Umbilical cord (tissue), 2 donors: ENCODE measurements around the gene CORO2B. TPM values are rescaled to one million over a fixed set of nuclear protein-coding genes. Genes with fewer than 3 reads are reported as not detected.
A peak's percentile ranks its signal among the peaks of the same experiment; 100 is the strongest.

ENCODE experiments used
- DNase-seq: peaks from one replicate; pipeline ENCODE4 v3.0.0-alpha.2; 2015; ENCODE audit warnings: low spot score
- total RNA-seq: library from RNA; depleted of rRNA; stranded (reverse); fragments of >200 nt; gene quantifications from one replicate; pipeline ENCODE4 v1.2.3, GENCODE V29; 2014; ENCODE audit warnings: low replicate concordance; ENCODE audit not compliant: insufficient read depth

Gene CORO2B
- total RNA-seq, 1 donor from 2014 or later = 0.72 TPM

- no peak for DNase-seq
These were observed 47.5 kb downstream of the CORO2B start for GRCh38 chr15:68626283-68626682.

GRCh38 chr15:68626739-68627138 lies 47.9 kb downstream of the CORO2B start:
- DNase-seq = no peak

DNA sequence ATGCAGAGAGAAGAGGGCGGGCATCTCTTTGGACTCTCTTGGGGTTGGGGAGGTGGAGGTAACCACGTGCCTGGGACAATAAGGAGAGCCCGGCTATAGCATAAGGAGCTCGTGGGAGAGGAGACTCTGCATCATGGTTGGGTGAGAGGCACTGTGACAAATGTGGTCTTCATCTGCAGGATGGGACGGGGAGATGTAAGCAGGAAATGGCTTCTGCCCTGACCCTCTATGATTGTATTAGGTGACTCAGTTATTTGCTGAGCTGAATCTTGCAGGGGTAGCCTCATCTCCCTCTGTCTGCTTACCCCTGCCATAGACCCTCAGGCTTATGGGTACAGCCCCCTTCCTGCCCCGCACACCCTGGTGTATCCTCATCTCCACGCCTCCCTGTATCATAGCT lies 48.7 kb downstream of the CORO2B start:
- no peak for DNase-seq

GRCh38 chr15:68627995-68628394 lies 49.2 kb downstream of the CORO2B start:
- DNase-seq = no peak

DNA sequence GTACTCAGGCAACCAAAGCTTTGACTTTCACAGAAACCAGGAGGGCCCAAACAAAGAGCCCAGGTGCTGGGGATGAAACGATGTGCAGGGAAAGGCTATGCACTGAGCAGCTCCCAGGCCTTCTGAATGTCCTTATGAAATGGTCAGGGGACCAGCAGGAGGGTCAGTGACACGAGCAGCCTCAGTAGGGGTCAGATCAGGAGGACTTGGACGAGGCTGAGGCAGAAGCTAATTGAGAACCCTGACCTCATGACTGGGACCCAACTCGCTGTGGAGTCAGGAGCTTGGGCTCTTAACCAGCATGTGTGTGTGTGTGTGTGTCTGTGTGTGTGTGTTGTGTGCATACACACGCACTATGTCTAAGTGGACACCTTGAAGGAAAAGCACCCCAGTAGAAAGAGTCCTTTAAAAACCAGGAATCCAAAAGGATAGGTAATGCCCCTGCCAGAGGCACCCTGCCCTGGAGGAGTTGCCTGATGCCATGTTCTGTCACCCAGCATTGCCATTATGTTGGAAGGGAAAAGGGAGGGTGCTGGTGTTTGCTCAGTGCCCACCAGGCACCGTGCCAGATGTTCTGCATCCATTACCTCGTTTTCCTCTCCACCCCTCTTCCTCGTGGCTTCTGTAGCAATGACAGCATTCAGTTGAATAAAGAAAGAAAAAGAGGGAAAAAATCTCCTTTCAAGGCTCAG lies 50.9 kb downstream of the CORO2B start:
- DNase-seq = no peak

DNA sequence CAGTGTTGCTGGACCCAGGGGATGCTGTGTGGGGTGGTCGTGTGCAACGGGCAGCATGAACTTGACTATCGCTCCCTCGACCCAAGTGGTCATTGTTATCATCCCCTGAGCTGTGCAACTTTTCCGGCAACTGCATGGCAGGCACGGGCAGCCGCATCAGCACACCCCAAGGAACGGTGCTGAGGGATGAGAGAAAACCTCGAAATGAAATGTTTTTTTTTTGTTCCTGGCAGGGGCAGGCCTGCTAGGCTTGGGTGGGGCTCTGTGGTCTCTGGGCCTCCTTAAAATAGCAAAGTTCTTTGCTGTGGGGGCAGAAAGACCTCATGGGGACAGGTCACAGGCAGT lies 51.4 kb downstream of the CORO2B start:
- DNase-seq = no peak

DNA sequence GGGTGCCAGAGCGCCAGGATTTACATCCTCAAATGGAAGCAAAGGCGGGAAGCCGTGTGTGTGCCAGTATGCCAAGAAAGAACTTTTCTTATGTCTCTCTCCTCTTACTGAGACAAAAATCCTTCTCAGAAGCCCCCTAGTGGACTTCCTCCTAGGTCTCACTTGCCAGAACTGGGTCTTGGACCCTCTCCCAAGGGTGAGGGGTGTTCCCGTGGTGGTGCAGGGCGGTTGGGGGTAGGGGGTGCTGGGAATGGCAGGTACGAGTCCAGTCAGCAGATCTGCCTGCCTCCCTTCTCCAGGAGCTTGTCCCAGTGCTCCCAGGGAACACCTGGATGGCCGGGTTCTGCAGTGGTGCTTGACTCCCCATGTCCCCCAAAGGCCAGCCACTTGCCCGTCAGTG lies 52.0 kb downstream of the CORO2B start:
- no peak for DNase-seq

DNA sequence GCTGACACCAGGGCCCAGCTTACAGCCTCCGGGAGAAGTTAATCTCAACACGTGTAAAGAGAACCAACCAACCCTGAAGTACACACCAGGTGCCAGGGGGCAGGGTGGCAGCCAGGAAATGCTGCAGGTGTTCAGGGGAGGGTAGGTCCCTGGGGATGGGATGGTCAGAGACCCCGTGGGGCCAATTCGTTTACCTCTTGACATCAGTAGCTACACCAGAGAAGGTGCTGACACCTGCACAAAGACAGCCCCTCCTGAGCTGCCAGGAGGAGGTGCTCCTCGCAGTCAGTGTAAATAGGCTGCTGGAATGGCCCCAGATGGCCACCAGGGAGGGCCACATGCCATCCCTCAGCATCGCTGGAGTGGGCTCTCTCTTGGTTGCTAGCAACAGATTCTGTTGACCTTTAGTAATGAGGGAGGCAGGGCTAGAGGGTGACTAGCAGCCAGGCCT lies 52.8 kb downstream of the CORO2B start:
- no peak for DNase-seq

GRCh38 chr15:68632101-68632500 lies 53.3 kb downstream of the CORO2B start:
- DNase-seq = no peak

DNA sequence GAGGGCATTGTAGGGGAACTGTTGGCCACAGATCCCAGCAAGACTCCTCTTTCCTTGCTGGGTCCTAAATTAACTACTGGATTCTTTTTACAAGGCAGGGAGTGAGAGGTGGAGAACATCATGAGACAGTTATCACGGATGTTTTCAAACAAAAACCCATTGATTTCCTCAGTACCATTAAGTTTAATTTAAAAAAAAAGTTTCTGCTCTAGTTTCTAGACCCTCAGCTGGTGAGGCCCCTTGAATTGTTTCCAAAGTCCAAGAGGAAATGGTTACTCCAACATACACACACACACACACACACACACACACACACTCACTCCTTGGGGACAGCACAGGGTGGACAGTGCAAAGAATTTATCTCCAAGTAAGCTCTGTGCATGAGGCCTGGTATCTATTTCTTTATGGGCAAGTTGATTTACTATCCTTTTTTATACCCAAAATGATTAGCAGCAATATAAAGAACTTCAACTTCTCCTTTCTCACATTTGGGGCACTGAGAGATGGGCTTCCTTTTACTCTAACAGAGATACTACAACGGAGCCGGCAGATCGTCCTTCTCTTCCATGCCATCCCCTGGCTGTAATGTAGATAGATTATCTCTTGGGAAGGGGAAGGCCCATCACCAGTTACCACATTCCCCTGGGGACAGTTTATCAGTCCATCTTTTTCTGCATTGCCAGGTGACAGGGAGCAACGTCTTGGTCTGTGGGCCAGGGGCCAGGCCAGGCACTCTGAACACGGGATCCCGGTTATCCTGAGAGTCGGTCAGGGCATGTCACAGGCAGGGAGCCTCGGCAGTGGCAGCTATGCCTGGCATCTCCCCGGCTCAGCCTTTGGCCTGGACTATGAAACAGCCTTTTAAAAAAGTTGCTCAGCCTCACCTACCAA lies 54.7 kb downstream of the CORO2B start:
- DNase-seq = no peak

DNA sequence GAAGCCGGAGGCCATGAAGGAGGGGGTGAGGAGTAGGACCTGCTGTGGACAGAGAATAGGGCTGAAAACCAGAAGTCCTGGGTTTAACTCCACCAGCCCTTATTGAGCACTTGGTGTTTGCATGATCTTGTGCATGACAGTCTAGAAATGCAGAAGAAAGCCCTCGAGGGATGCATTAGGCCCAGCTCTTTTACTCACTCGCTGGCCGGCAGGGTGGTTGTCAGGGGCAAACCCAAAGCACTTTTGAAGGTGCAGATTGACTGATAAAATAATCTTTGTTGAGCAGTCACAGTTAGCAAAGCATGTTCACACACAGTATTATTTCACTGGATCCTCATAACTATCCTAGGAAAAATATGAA lies 55.3 kb downstream of the CORO2B start:
- DNase-seq = no peak

- no peak for DNase-seq
These were observed 55.7 kb downstream of the CORO2B start for GRCh38 chr15:68634531-68634930.

DNA sequence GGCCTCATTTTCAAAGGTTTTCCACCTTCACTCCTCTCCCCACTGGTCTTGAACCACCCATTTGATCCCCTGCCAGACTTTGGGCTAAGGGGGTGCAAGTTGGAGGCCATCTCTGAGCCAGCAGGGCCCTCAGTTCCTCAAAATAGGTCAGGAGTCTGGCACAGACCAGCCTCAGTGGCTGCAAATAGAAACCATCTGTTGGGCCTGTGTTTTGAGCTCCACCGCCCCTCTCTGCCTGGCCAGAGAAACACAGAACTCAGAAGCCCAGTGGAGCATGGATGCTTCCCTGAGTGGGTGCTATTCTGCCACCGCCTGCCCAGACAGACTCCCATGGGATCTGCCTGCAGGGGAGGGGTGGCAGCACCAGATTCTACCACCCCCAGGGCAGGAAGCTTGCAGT lies 56.3 kb downstream of the CORO2B start:
- DNase-seq = no peak

GRCh38 chr15:68636256-68636655 lies 57.5 kb downstream of the CORO2B start:
- DNase-seq = no peak

DNA sequence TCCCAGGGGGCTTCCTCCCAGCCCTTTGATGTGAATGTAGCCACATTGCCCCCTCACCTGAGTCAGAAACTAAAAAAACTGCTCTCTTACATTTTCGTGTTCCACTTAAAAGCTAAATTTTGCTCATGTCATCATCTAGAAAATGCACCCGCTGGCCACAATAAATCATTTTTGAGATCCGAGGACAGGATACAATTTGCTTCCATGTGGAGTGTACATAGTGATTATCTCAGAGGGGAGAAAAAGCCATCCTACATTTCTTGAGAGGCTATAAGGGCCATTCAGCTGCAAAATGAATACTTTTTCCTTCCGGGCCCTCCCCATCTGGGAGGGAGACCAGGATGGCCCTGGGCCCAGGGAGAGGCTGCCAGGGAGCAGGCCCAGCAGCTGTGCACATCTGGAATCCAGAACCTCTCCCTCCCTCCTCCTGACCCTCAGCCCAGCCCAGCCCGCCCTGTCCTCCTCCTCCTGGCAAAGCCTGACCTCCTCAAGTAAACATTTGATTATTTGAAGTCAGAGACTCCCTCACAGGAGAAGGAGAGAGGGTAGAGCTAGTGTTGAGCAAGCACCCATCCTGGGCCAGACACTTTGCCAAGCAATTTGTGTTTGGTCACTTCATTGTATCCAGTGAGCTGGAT lies 59.1 kb downstream of the CORO2B start:
- peak; percentile 41 for DNase-seq

DNA sequence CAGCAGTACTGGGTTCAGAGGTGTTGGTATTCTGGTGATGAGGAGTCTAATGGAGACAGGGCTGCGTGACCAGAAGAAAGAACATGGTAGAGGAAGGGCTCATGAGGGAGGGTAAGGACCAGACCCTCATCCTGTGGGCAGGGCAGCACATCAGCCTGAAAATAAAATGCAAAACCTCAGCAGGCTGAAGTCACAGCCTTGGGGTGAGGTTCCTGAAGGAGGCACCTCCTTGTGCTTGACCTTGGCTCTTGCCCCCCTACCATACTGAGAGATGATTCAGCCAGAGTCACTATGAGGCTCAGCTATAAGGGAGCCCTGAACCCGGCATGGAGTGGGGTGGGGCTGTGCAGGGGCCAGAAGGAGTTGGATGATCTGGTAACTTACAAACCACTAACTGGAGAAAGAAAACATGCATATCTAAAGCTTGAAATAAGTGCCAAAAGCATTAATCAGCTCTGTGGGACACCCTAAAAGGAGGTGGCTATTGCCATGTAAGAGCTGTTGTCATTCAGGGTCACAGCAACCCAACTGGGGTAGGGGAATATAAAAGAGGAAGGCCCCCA lies 60.2 kb downstream of the CORO2B start:
- no peak for DNase-seq

DNA sequence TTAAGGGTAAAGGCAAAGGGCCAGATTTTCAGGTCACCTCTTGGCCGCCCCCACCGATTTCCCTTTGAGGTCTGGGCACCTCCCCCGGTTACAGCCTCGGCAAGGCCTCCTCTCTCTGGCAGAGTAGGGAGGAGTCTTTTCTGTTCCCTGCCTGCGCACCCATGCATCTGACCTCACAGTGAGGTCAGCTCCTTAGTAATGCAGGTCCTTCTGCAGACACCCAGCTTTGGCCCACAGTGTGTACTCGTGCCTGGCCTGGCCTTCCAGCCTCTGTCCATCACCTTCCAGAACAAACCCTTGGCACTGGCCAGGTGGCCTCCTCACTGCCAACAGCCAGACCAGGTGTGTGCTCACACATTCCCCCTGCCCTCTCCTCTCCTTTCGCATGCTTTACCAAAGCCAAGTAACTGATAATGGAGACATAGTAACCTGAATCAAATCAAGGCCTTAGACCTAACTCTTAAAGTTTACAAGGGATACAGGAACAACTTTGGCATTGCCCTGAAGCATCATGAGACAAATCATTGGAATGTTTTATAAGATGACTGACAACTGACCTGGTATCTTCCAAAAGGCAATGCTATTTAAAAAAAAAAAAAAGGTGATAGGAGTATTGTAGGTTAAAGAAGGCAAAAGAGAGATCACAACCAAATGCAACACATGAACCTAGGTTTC lies 61.3 kb downstream of the CORO2B start:
- no peak for DNase-seq

GRCh38 chr15:68640791-68641331 lies 62.1 kb downstream of the CORO2B start:
- DNase-seq = peak; percentile 78

- DNase-seq = no peak
These were observed 62.6 kb downstream of the CORO2B start for GRCh38 chr15:68641376-68641775.

GRCh38 chr15:68642491-68642845 lies 63.7 kb downstream of the CORO2B start:
- DNase-seq = no peak

- no peak for DNase-seq
These were observed 64.5 kb downstream of the CORO2B start for GRCh38 chr15:68643216-68643830.
